ENCODE measurements around the gene GRIA4.
A peak's percentile ranks its signal among the peaks of the same experiment; 100 is the strongest.

Gene GRIA4

GRCh38 chr11:105609832-105610781, at the start of gene GRIA4:
Gene GRIA4, plus strand, starts transcription at chr11:105610073. Its CDS starts 925 bp downstream, at chr11:105610998.
- DNase-seq, result peak; percentile 13

DNA sequence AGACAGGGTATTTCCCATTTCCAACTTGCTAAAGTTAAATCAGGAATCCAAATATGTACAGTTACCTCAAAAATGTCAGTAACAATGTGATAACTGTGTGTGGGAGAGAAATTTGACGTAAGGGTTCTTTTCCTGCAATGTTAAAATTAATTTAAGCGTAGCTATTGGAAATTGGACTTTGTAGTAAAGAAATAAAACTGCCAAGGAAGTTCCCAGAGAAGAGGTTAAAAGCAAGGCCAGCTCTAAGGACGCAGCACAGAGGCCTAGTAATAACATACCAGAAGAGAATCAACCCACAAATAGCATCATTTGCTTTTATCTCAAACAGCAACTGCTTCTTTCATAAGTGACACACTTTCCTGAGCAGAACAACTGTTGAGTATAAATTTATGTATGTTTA, 36.8 kb upstream of the GRIA4 start:
- DNase-seq, result no peak

DNA sequence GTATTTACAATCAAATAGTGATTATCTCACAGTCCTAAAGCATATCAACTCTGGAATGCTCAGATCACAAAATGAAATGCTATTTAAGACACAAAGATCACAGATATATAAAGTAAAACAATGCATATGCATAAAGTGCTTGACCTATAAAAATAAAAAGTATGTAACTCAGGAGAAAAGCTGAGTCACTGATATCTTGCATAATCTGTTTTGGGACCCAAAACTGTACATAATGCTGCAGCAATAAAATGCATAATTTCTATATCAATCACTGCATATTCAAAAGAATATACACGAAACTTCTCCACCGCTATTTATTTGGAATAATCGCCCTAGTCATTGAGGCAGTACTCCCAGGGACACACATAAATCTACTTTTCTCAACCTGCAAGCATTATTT, 34.9 kb upstream of the GRIA4 start:
- no peak for DNase-seq

DNA sequence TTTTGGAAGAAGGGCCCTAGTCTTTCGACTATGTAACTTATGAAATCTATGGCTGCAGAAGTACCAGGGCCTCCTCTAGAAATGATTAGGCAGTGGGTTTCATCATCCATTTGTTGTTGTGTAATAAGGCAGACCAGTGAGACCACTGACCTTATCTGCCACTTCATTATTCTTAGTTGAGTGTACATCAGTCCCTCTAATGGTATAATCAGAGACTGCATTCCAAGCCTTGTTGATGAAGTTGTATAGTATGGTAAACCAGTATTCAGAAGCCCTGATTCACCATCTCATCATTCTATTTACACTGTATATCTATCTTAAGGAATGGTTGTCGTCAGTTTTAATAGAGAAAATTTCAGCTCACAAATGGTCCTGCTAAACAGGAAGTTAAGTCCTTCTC, 32.2 kb upstream of the GRIA4 start:
- no peak for DNase-seq

GRCh38 chr11:105579111-105579510, 30.8 kb upstream of the GRIA4 start:
- DNase-seq, result no peak

DNA sequence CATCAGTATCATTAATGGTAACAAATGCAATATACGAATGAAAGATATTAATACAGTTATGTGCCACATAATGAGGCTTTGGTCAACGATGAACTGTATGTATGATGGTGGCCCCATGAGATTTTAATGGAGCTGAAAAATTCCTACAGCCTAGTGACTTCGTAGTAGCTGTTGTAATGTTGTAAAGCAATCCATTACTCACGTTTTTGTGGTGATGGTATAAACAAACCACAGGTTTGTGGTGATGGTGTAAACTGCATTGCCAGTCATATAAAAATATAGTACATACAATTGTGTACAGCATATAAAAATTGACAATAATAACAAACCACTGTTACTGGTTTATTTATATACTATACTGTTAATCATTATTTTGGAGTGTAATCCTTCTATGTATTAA, 27.4 kb upstream of the GRIA4 start:
- DNase-seq, result no peak

DNA sequence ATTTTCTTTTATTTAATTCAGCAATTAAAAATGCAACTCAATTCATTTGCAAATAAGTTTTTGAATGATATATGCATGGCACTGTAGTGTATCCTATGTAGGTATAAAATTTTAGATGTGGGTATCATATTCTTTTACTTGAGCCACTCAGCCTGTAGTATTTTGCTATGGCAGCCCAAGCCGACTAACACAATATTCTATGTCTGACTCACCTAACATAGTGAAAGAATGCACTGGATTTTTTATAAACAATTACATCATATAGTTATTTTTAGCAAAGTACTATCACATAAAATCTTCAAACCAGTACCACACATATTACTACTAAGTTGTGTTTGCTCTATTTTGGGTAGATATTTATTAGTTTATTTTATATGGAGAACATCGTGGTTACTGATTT, 21.9 kb upstream of the GRIA4 start:
- DNase-seq, result no peak

GRCh38 chr11:105589346-105589745, 20.5 kb upstream of the GRIA4 start:
- no peak for DNase-seq

- no peak for DNase-seq
Observed at GRCh38 chr11:105592035-105592434, 17.8 kb upstream of the GRIA4 start.

DNA sequence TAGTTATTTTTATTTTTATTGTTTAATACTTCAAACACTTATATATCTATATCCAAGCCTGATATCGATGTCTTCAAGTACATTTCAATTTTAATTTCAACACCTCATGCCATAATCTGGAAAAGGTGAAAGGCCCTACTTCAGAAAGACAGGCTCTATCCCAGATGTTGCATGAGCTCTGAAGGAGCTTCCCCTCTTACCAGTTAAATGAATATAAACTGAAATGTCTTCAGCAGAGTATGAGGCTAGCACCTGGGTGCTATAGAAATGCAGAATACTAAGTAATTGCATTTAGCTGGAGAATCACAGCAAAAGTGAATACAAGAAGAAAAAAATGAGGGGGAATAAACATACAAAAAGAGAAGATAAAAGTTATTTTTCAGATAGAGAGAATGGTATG, 11.5 kb upstream of the GRIA4 start:
- DNase-seq, result no peak

DNA sequence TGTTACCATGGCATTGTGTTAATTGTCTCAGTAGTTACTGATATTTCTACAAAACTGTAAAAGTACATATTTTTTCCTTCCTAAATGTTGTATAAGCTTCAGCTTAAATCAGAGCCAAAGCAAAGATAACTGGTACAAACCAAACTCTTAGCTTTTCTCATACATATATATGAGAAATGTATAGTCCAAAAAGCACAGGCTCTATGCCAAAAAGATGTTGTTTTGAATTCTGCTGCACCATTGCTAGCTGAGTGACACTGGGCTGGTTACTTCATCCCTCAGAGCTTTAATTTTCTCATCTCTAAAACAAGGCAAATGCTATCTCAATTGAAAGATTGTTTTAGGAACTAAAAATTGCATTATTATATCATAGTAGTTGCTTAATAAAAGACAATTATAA, 6.7 kb upstream of the GRIA4 start:
- DNase-seq, result no peak

DNA sequence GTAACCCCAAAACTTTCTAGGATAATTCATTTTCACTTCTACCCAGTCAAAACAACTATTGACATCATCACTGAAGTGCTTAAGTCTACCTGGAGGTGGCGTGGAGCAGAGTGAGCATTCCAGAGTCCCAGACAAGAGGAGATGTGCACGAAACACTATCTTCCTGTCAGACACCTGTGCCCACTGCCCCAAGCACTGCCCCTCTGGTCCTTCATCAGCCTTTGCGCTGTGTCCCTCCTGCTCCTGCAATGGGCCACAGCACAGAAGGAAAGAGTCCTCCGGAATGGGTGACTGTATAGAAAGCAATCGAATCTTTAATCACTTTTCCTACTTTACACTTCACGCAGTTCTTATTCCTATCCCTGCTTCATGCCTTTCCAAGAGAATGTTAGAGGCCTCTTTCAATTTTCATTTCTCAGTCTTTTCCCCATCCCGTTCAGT, 512 bp upstream of the GRIA4 start:
- DNase-seq, result no peak

GRCh38 chr11:105610871-105611571, 1.1 kb downstream of the GRIA4 start:
- DNase-seq, result no peak

- no peak for DNase-seq
Observed at GRCh38 chr11:105611572-105612441, 1.9 kb downstream of the GRIA4 start.

- DNase-seq, result no peak
Observed at GRCh38 chr11:105612771-105613170, 2.9 kb downstream of the GRIA4 start.

DNA sequence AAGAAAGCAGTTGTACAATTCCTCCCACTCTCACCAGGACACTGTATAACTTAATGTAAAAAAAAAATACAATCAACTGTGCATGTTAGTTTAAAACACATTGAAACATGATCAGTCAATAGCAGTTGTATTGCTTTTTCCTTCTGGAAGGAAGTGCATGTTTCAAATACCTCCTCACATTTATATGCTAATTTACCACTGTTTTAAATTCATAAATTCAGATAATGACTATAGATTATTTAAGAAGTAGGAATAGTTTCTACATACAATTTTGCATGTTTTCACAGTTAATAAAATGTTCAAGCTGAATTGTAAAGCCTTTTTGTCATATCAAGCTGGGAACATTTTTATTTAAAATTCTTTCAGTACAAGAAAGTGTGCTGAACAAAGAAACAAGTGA, 3.3 kb downstream of the GRIA4 start:
- no peak for DNase-seq

DNA sequence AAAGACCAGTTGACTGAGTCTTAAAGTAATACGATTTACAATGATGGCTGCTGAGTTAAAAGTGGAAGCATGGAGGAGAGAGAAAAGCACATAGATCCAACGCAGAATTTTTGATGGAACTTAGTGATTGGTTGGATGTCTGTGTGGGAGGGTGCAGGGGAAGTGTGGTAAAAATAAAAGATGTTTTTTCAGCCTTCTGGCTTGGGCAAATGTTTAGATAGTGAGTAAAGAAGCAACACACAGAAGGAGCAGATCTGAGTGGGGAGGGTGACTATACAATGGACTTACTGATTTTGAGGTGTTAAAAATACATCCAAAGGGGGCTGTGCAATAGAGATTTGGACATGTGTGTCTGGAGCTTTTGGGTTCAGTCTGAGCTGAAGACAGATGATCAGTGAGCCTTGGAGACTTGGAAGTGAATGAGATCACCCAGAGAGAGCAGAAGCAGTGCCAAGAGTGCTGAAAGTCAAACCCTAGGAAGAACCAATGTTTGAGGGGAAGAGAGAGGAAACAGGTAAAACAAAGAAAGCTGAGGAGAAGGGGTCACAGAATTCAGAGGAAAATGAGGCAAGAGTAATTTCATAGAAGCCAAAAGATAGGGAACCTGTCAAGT, 8.6 kb downstream of the GRIA4 start:
- DNase-seq, result no peak

- DNase-seq, result no peak
Observed at GRCh38 chr11:105619556-105619955, 9.7 kb downstream of the GRIA4 start.

- DNase-seq, result no peak
Observed at GRCh38 chr11:105622016-105622415, 12.1 kb downstream of the GRIA4 start.

GRCh38 chr11:105632316-105632715, 22.4 kb downstream of the GRIA4 start:
- DNase-seq, result no peak

GRCh38 chr11:105635466-105635865, 25.6 kb downstream of the GRIA4 start:
- no peak for DNase-seq

DNA sequence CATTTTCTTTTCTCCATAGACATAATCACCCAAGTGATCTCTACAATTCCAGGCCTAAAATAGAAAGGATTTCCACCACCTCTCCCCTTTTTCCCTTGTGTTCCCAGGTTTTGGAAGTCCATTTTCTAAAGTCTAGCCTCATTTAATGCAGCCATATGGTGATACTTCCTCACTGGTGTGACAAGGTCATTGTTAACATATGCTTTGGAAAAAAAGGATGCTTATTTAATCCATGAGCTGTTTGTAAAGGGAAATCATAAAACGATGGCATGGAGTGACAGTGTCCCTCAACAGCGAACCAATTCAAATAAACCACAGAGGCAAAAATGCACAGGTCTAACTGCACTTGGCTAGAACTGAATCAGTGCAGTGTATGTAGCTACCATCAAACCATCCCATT, 26.6 kb downstream of the GRIA4 start:
- no peak for DNase-seq

- DNase-seq, result no peak
Observed at GRCh38 chr11:105639527-105639926, 29.7 kb downstream of the GRIA4 start.
